ENCODE results near the gene ETHE1.

Gene ETHE1

GRCh38 chr19:43482193-43482592 lies 44.8 kb downstream of the ETHE1 start:
- Histone ChIP-seq H3K9ac (ENCODE audit: insufficient read length) (no peak overlapping the region), H3K36me3 (ENCODE audit: insufficient read depth, low read length) (no peaks in the 10 kb centered on the region), H3K4me3 (no peak overlapping the region), H3K27ac (no peak overlapping the region), H3K9me3 (ENCODE audit: low read depth, low read length) (no peaks in the 10 kb centered on the region)
- no peak for TF ChIP-seq EZH2 (IDR thresholded peaks at IDR 0.05)
- DNase-seq (ENCODE audit: low read depth, low spot score) = no peak

GRCh38 chr19:43481701-43482100 lies 45.3 kb downstream of the ETHE1 start:
- no peak overlapping the region for H3K9ac ChIP-seq (ENCODE audit: insufficient read length)
- no peaks in the 10 kb centered on the region for H3K36me3 ChIP-seq (ENCODE audit: insufficient read depth, low read length)
- DNase-seq (ENCODE audit: low read depth, low spot score) = no peak
- TF ChIP-seq EZH2 (IDR thresholded peaks at IDR 0.05) (no peak), POLR2AphosphoS5 (IDR thresholded peaks at IDR 0.05; ENCODE audit: borderline replicate concordance, low read depth, low read length) (no peak), FOXP2 (optimal IDR thresholded peaks at IDR 0.05; ENCODE audit: control extremely low read depth, extremely low read length, insufficient read depth) (no peak)
- H3K27ac ChIP-seq = no peak overlapping the region
- H3K4me3 ChIP-seq = no peak overlapping the region
- H3K9me3 ChIP-seq (ENCODE audit: low read depth, low read length) = no peaks in the 10 kb centered on the region

DNA sequence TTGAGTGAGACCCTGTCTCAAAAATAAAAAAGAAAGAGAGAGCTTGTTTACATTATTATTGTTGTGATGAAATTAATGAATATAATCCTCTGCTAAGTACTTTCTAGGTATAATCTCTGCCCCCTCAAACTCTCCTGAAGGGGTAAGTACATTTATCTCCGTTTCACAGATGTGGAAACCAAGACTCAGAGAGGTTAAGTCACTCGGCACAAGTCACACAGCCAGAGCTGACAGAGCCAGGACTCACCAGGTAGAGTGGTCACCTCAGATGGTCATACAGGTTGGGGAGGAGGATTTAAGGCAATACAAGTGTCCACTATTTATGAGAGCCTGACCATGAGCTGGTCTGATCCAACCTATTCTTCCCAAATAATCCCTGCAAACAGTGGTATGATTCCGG lies 46.4 kb downstream of the ETHE1 start:
- no peak overlapping the region for H3K9ac ChIP-seq (ENCODE audit: insufficient read length)
- no peak overlapping the region for H3K4me3 ChIP-seq
- H3K27ac ChIP-seq = no peak overlapping the region
- no peaks in the 10 kb centered on the region for H3K9me3 ChIP-seq (ENCODE audit: low read depth, low read length)
- no peaks in the 10 kb centered on the region for H3K36me3 ChIP-seq (ENCODE audit: insufficient read depth, low read length)
- TF ChIP-seq EZH2 (IDR thresholded peaks at IDR 0.05) = no peak
- no peak for DNase-seq (ENCODE audit: low read depth, low spot score)

DNA sequence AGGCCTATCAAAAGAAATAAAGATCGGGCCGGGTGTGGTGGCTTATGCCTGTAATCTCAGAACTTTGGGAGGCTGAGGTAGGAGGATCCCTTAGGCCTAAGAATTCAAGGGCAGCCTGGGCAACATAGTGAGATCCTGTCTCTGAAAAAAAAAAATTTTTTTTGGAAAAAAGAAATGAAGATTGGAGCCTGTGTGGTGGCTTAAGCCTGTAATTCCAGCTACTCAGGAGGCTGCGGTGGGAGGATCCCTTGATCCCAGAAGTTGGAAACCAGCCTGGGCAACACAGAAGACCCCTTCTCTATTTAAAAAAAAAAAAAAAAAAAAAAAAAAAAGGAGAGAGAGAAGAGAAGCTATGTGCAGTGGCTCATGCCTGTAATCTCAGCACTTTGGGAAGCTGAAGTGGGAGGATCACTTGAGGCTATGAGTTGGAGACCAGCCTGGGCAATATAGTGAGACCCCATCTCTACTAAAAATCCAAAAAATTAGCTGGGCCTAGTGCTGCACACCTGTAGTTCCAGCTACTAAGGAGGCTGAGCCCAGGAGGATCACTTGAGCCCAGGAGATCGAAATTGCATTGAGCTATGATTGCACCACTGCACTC lies 46.9 kb downstream of the ETHE1 start:
- Histone ChIP-seq H3K9me3 (ENCODE audit: low read depth, low read length) (no peaks in the 10 kb centered on the region), H3K4me3 (no peak overlapping the region), H3K9ac (ENCODE audit: insufficient read length) (no peak overlapping the region), H3K27ac (no peak overlapping the region), H3K36me3 (ENCODE audit: insufficient read depth, low read length) (no peaks in the 10 kb centered on the region)
- DNase-seq (ENCODE audit: low read depth, low spot score) = no peak
- TF ChIP-seq FOXP2 (optimal IDR thresholded peaks at IDR 0.05; ENCODE audit: control extremely low read depth, extremely low read length, insufficient read depth) (no peak), POLR2AphosphoS5 (IDR thresholded peaks at IDR 0.05; ENCODE audit: borderline replicate concordance, low read depth, low read length) (no peak), EZH2 (IDR thresholded peaks at IDR 0.05) (no peak)

DNA sequence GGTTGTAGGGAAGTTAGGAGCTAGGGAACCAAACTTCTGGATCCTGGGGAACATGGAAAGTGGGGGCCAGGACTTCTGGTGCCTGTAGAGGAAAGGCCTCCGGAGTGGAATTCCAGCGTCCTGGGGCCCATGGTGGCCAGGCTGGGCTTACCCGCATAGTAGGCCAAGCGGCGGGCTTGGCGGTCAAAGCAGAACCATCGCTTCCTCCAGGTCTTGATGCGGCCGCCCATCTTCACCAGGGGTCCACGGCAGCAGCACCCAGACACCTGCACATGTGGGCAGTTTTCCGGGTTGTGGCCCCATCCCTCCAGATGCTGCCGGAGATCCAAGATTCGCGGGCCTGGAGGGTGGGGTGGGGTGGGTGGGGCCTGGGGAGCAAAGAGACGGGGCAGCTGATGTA lies 47.8 kb downstream of the ETHE1 start:
- no peak overlapping the region for H3K9ac ChIP-seq (ENCODE audit: insufficient read length)
- no peak overlapping the region for H3K27ac ChIP-seq
- TF ChIP-seq EZH2 (IDR thresholded peaks at IDR 0.05) (no peak), FOXP2 (optimal IDR thresholded peaks at IDR 0.05; ENCODE audit: control extremely low read depth, extremely low read length, insufficient read depth) (no peak), POLR2AphosphoS5 (IDR thresholded peaks at IDR 0.05; ENCODE audit: borderline replicate concordance, low read depth, low read length) (no peak)
- H3K36me3 ChIP-seq (ENCODE audit: insufficient read depth, low read length) = no peaks in the 10 kb centered on the region
- H3K9me3 ChIP-seq (ENCODE audit: low read depth, low read length) = no peaks in the 10 kb centered on the region
- no peak overlapping the region for H3K4me3 ChIP-seq
- DNase-seq (ENCODE audit: low read depth, low spot score) = no peak

- no peak for DNase-seq (ENCODE audit: low read depth, low spot score)
- H3K4me3 ChIP-seq = no peak overlapping the region
- no peak overlapping the region for H3K27ac ChIP-seq
- H3K9ac ChIP-seq (ENCODE audit: insufficient read length) = no peak overlapping the region
- TF ChIP-seq EZH2 (IDR thresholded peaks at IDR 0.05) = no peak
- no peak for TF ChIP-seq FOXP2 (optimal IDR thresholded peaks at IDR 0.05; ENCODE audit: control extremely low read depth, extremely low read length, insufficient read depth)
- TF ChIP-seq POLR2AphosphoS5 (IDR thresholded peaks at IDR 0.05; ENCODE audit: borderline replicate concordance, low read depth, low read length) = no peak
- no peaks in the 10 kb centered on the region for H3K9me3 ChIP-seq (ENCODE audit: low read depth, low read length)
- no peaks in the 10 kb centered on the region for H3K36me3 ChIP-seq (ENCODE audit: insufficient read depth, low read length)
These were observed 48.7 kb downstream of the ETHE1 start for GRCh38 chr19:43478323-43478722.

- Histone ChIP-seq H3K4me3 (no peak overlapping the region), H3K9me3 (ENCODE audit: low read depth, low read length) (no peaks in the 10 kb centered on the region), H3K36me3 (ENCODE audit: insufficient read depth, low read length) (no peaks in the 10 kb centered on the region), H3K27ac (no peak overlapping the region), H3K9ac (ENCODE audit: insufficient read length) (no peak overlapping the region)
- no peak for TF ChIP-seq FOXP2 (optimal IDR thresholded peaks at IDR 0.05; ENCODE audit: control extremely low read depth, extremely low read length, insufficient read depth)
- no peak for TF ChIP-seq POLR2AphosphoS5 (IDR thresholded peaks at IDR 0.05; ENCODE audit: borderline replicate concordance, low read depth, low read length)
- TF ChIP-seq EZH2 (IDR thresholded peaks at IDR 0.05) = no peak
- no peak for DNase-seq (ENCODE audit: low read depth, low spot score)
These were observed 50.4 kb downstream of the ETHE1 start for GRCh38 chr19:43476606-43477005.

- TF ChIP-seq EZH2 (IDR thresholded peaks at IDR 0.05) (no peak), POLR2AphosphoS5 (IDR thresholded peaks at IDR 0.05; ENCODE audit: borderline replicate concordance, low read depth, low read length) (peak; percentile 61; the same call in 1 of the 2 replicates)
- no peak overlapping the region; the same call in 1 of the 2 replicates for H3K27ac ChIP-seq
- no peaks in the 10 kb centered on the region for H3K36me3 ChIP-seq (ENCODE audit: insufficient read depth, low read length)
- H3K4me3 ChIP-seq = peak overlapping the region; percentile 84
- H3K9ac ChIP-seq (ENCODE audit: insufficient read length) = peak overlapping the region; percentile 75
- peak; percentile 42 for DNase-seq (ENCODE audit: low read depth, low spot score)
- H3K9me3 ChIP-seq (ENCODE audit: low read depth, low read length) = no peaks in the 10 kb centered on the region
These were observed 51.9 kb downstream of the ETHE1 start for GRCh38 chr19:43474986-43475705.

DNA sequence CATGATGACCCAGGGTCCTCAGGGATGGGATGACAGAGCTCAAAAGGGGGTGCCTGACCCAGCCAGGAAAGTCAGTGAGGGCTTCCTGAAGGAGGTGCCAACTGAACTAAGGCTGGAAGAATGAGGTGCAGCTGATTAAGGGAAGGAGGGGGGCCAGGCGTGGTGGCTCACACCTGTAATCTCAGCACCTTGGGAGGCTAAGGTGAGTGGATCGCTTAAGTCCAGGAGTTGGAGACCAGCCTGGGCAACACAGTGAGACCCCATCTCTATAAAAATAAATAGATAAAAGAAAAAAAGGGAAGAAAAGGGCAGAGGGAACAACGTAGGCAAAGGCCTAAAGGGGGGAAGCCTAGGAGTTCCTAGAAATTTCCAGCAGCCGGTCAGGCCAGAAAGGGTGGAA lies 52.5 kb downstream of the ETHE1 start:
- no peak overlapping the region for H3K9ac ChIP-seq (ENCODE audit: insufficient read length)
- H3K27ac ChIP-seq = no peak overlapping the region
- H3K36me3 ChIP-seq (ENCODE audit: insufficient read depth, low read length) = no peaks in the 10 kb centered on the region
- H3K9me3 ChIP-seq (ENCODE audit: low read depth, low read length) = no peaks in the 10 kb centered on the region
- no peak for DNase-seq (ENCODE audit: low read depth, low spot score)
- H3K4me3 ChIP-seq = peak overlapping the region; percentile 84; the same call in 1 of the 2 replicates
- TF ChIP-seq FOXP2 (optimal IDR thresholded peaks at IDR 0.05; ENCODE audit: control extremely low read depth, extremely low read length, insufficient read depth) (no peak), POLR2AphosphoS5 (IDR thresholded peaks at IDR 0.05; ENCODE audit: borderline replicate concordance, low read depth, low read length) (no peak), EZH2 (IDR thresholded peaks at IDR 0.05) (no peak)

Measured in SK-N-MC (cell line).